Measurements from ENCODE around the gene LRFN2.

LRFN2 gene

GRCh38 chr6:40349901-40350746 is 237.0 kb downstream of the LRFN2 start:
- DNase-seq (ENCODE audit: low read depth in 2 of 2) = no peak

- DNase-seq (ENCODE audit: low read depth in 2 of 2) = no peak
These were observed 237.9 kb downstream of the LRFN2 start for GRCh38 chr6:40349123-40349900.

DNA sequence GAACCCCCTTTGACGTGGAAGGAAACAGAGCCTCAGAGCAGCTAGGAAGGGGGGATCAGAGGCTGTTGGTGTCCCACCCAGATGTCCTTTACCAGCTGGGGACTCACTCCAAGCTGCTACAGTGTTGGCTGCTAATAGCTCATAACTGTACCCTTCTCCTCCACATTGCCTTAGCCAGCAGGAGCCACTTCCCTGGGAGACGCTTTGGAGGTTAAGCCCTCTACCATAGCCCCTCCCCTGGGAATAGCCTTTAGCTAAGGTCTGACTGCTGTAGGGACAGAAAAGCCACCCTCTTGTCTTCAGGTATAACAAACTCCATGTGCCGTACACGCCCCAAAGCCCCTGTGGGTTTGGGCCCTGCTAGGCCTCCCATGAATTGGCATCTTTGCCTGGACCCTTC is 238.6 kb downstream of the LRFN2 start:
- no peak for DNase-seq (ENCODE audit: low read depth in 2 of 2)

DNA sequence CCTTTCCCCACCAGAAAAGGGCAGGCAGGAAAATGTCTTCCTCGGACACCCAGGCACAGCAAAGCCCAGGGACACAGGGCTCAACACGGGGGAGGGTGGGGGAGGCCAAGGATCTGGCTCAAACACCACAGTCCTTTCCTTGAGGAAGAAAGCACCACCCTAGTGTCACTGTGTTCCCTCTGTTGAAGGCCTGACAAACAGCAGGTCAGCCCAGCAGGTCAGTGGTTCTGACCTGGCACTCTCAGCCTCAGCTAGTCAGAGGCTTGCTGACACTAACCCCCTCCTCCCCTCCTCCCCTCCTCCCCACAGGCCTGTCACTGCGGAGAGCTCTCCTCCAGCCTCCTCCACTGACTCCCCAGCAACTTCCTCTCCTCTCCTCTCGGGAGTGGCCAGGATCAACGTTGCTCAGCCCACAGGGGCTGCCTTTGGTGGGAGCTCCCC is 239.6 kb downstream of the LRFN2 start:
- no peak for DNase-seq (ENCODE audit: low read depth in 2 of 2)

GRCh38 chr6:40346246-40346645 is 240.9 kb downstream of the LRFN2 start:
- DNase-seq (ENCODE audit: low read depth in 2 of 2) = no peak

DNA sequence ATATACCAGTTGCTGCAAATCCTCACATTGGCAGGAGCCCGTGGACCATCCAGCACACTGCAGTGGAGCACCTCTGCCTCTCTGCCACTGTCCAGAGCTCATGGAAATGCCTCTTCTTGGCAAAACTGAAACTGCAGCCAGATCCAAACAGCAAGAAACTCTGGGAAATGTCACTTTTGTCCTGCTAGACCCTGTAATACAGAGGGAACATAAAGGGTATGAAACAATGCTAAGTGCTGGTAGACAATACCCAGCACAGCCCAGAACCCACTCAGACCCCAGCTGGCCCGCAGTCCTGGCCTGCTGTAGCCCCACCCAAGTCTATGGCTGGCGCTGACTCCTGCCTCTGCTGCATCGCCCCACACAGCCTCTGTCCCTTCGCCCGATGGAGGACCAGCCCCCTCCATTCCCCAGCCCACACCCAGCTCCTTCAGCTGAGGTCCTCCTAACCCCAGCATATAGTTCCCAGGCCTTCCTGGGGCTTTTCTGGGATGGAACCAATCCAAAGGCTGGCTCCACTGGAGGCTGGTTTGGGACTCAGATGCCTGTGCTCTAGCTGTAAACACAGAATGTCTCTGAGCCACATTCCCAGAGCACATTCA is 242.5 kb downstream of the LRFN2 start:
- no peak for DNase-seq (ENCODE audit: low read depth in 2 of 2)

- no peak for DNase-seq (ENCODE audit: low read depth in 2 of 2)
These were observed 243.1 kb downstream of the LRFN2 start for GRCh38 chr6:40343877-40344565.

DNA sequence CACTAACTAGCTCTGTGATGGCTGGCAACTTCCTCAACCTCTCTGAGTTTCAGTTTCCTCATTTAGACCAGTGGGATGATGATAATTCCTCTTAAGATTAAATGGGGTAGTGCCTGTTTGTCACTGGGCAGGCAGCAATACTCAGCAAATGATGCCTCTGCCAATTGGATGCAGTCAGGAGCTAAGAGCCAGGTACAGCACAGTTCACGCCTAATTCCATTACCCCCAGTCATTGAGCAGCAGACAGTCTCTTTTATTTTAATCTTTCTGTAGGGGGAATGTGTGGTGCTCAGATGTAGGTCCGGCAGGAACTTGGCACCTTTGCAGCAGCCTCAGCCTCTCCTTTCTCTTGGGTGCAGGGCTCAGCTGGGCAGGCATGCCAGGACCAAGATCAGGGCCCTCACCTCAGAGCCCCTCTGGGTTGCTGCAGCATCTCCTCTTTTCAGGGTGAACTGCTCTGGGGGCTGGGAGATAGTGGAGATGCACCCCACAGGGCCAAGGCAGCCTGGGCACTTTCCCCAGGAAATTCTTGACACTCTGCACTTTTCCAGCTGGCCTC is 243.8 kb downstream of the LRFN2 start:
- DNase-seq (ENCODE audit: low read depth in 2 of 2) = no peak

DNA sequence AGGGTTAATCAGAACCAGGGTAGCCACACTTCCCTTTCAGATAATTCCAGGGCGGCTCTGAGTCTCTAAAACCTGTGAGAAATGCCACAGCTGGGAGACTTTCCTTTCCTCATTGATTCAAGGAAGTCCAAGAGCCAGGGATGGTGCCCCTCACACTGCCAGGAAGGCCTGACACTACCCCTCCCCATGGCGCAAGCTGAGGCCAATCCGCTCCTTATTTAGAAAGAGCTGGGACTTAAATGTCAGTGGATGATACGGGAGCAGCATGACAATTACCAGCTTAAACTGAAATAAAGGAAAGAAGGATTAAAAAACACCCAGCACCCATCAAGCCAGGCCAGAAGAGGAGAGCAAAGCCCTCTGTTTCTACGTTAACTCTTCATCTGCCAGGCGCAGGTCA is 244.4 kb downstream of the LRFN2 start:
- DNase-seq (ENCODE audit: low read depth in 2 of 2) = no peak

DNA sequence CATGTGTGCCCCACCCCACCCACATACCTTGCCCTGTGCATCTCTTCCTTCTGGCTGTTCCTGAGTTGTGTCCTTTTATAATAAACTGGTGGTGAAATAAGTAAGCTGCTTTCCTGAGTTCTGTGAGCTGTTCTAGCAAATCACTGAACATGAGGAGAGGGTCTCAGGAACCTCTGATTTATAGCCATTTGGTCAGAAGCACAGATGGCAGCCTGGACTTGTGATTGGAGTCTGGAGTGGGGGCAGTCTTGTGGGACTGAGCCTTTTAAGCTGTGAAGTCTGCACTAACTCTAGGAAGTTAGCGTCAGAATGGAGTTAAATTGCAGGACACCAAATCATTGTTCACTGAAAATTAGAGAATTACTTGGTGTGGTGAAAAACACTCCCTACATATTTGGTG is 245.4 kb downstream of the LRFN2 start:
- DNase-seq (ENCODE audit: low read depth in 2 of 2) = no peak
